ENCODE measurements around the gene TUT1. TPM values are rescaled to one million over a fixed set of nuclear protein-coding genes. Genes with fewer than 3 reads are reported as not detected.

Gene TUT1
- total and polyA plus RNA-seq, 12 donors, result 7.0 to 67.6 (median 15.5) TPM

DNA sequence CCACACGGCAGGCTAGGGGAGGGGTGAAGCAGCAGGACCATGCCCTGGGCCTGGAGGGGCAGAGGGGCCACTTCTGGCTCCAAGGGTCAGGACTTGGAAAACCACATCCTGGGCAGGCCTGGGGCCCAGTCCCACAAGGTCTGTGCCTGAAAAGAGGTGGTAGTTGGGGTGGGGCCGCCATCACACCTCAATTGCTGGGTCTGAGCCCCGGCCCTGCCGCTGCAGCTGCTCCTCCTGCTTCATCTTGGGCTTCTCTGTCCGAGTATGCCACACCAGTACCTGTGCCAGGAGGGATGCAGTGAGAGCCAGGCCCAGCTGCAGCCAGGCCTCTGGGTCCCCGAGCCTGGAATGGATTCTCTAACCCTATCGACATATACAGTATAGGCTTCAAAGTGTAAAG is 24.2 kb upstream of the TUT1 start:
- Histone ChIP-seq H3K9me3 (replicated peaks in 1 of 3) (no peaks in the 10 kb centered on the region), H3K36me3 (replicated peaks in 1 of 2) (peaks cover 0 to 27% of the 10 kb centered on the region in 2 donors), H3K4me3 (no peak overlapping the region), H3K4me1 (replicated peaks in 1 of 2) (peaks cover 9 to 15% of the 10 kb centered on the region in 2 donors), H3K27ac (no peak overlapping the region), H3K27me3 (no peaks in the 10 kb centered on the region)
- no peak for DNase-seq
- WGBS, 4 donors, result 90 to 95% (median 90%) methylated on average over 2 to 7 of the region's 7 CpGs
- intact Hi-C loops (cut with DNase I), result no loop called here
- TF ChIP-seq, protein P1, sequence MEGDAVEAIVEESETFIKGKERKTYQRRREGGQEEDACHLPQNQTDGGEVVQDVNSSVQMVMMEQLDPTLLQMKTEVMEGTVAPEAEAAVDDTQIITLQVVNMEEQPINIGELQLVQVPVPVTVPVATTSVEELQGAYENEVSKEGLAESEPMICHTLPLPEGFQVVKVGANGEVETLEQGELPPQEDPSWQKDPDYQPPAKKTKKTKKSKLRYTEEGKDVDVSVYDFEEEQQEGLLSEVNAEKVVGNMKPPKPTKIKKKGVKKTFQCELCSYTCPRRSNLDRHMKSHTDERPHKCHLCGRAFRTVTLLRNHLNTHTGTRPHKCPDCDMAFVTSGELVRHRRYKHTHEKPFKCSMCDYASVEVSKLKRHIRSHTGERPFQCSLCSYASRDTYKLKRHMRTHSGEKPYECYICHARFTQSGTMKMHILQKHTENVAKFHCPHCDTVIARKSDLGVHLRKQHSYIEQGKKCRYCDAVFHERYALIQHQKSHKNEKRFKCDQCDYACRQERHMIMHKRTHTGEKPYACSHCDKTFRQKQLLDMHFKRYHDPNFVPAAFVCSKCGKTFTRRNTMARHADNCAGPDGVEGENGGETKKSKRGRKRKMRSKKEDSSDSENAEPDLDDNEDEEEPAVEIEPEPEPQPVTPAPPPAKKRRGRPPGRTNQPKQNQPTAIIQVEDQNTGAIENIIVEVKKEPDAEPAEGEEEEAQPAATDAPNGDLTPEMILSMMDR (IDR thresholded peaks at IDR 0.05), result no peak
- TF ChIP-seq POLR2A (IDR thresholded peaks at IDR 0.05), result no peak

DNA sequence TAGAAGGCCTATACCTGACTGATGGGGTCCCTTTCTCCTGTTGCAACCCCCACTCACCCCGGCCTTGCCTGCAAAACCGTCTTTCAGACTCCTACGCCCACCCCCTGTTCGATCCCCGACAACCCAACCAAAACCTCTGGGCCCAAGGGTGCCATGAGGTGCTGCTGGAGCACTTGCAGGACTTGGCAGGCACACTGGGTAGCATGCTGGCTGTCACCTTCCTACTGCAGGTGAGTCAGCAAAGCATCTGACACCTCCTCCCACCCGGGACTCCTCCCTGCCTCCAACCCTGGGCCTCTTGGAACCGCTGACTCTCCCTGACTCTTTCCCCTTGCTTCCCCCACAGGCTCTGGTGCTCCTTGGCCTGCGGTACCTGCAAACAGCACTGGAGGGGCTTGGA is 23.0 kb upstream of the TUT1 start:
- Histone ChIP-seq H3K27ac (peak overlapping the region in 1 of 5 donors; percentile 93), H3K4me1 (replicated peaks in 1 of 2) (peaks cover 9 to 19% of the 10 kb centered on the region in 2 donors), H3K27me3 (no peaks in the 10 kb centered on the region), H3K36me3 (replicated peaks in 1 of 2) (peaks cover 0 to 29% of the 10 kb centered on the region in 2 donors), H3K9me3 (replicated peaks in 1 of 3) (no peaks in the 10 kb centered on the region), H3K4me3 (no peak overlapping the region)
- intact Hi-C loops (cut with DNase I), result no loop called here
- no peak for TF ChIP-seq POLR2A (IDR thresholded peaks at IDR 0.05)
- TF ChIP-seq, protein P1 (IDR thresholded peaks at IDR 0.05), result no peak
- 78 to 87% (median 80%) methylated on average over 8 of the region's 8 CpGs for WGBS, 4 donors
- DNase-seq, result no peak

DNA sequence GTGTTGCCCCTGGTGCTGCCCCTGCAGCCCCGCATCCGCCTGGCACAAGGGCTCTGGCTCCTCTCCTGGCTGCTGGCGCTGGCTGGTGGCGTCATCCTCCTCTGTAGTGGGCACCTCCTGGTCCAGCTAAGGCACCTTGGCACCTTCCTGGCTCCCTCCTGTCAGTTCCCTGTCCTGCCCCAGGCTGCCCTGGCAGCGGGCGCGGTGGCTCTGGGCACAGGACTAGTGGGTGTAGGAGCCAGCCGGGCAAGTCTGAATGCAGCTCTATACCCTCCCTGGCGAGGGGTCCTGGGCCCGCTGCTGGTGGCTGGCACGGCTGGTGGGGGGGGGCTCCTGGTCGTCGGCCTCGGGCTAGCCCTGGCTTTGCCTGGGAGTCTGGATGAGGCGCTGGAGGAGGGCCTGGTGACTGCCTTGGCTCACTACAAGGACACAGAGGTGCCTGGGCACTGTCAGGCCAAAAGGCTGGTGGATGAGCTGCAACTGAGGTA is 22.0 kb upstream of the TUT1 start:
- peak overlapping the region in 1 of 4 donors; percentile 67 for H3K4me3 ChIP-seq

DNA sequence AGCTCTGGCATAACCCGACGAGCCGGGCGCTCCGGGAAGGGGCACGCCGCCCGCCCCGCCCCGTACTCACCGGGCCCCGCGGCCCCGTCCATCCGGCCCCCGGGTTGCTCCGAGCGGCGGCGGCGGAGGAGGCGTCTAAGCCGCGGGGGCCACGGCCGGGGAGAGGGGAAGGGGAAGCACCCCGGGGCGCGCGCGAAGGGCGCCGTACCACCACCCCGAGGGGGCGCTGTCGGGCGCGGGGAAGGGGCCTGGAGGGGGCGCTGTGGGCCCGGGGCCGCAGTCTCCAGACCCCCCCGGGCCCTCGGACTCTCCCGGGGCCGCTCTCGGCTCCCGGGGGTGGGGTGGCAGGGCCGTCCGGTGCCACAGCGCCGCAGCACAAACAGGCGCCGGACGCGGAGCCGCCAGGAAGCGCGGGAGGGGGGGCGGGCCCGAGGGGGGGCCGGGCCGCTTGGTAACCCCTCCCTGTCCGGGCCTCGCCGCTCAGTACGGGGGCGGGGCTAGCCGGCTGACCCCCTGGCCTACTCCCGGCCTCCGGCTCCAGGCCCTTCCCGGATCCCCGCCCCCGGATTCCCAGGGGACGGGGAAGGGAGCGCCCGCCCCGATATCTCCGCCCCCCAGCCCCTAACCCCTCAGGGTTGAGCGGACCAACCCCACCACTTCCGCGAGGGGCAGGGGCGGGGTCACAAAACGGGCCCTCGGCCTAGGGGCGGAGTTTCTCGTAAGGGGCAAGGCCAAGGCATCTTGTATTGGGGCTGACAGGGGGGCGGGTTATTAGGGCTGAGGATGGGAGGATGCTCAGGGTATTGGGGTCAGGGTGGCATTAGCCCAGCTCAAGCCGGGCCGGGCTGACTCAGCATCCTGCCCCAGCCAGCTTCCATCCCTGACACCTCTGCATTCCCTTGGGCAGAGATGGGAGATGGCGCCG is 21.3 kb upstream of the TUT1 start, which contains the start of the genes EML3 and ROM1:
TSS of gene EML3 (minus strand) at position 410 of the 925 bp plus-strand sequence. CDS start at position 92, 318 bp downstream.
TSS of gene ROM1 (plus strand) at position 892 of the 925 bp plus-strand sequence. CDS start at position 917, 25 bp downstream.
- TF ChIP-seq POLR2A (IDR thresholded peaks at IDR 0.05), result peak in 1 of 2 donors; percentile 21
- TF ChIP-seq, protein P1 (IDR thresholded peaks at IDR 0.05), result peak; percentile 25 to 91 (median 66)
- Histone ChIP-seq H3K4me1 (replicated peaks in 1 of 2) (peaks cover 9 to 19% of the 10 kb centered on the region in 2 donors), H3K9me3 (replicated peaks in 1 of 3) (no peaks in the 10 kb centered on the region), H3K27ac (peak within 1 kb of the TSS; percentile 50 to 95 (median 85)), H3K27me3 (no peaks in the 10 kb centered on the region), H3K4me3 (peak within 1 kb of the TSS in 3 of 4 donors; percentile 35 to 67 (median 65)), H3K36me3 (replicated peaks in 1 of 2) (peaks cover 0 to 42% of the 10 kb centered on the region in 2 donors)
- WGBS, 4 donors, result 0 to 3% (median 2%) methylated on average over 2 to 88 of the region's 91 CpGs
- peak; percentile 84 to 95 (median 92) for DNase-seq
- intact Hi-C loops (cut with DNase I), result no loop called here

More for the DNA sequence above, 22.0 kb upstream of the TUT1 start:
- Histone ChIP-seq H3K27me3 (no peaks in the 10 kb centered on the region), H3K9me3 (replicated peaks in 1 of 3) (no peaks in the 10 kb centered on the region), H3K36me3 (replicated peaks in 1 of 2) (peaks cover 0 to 35% of the 10 kb centered on the region in 2 donors), H3K27ac (peak overlapping the region in 4 of 5 donors; percentile 76 to 95 (median 89)), H3K4me1 (replicated peaks in 1 of 2) (peaks cover 9 to 19% of the 10 kb centered on the region in 2 donors)
- TF ChIP-seq, protein P1 (IDR thresholded peaks at IDR 0.05), result no peak
- TF ChIP-seq POLR2A (IDR thresholded peaks at IDR 0.05), result no peak
- DNase-seq, result peak in 4 of 7 donors; percentile 28 to 56 (median 46)
- 34 to 47% (median 40%) methylated on average over 9 to 15 of the region's 15 CpGs; no CpG with 5 or more reads in 1 of the 4 donors for WGBS, 4 donors
- intact Hi-C loops (cut with DNase I), result no loop called here
